HAP-1 (cell line): ENCODE data around the gene SLC7A9.
"Not testable (repeated sequence)": the region's sequence is repeated elsewhere in the genome, so short reads cannot be mapped to it uniquely, and the experiment has no call there.

Source experiments
- DNase-seq, 2 experiments: peaks; one replicate each; pipeline ENCODE4 v3.0.0-alpha.2; 2016 to 2020; ENCODE audit warnings: low spot score in 2 of 2
- H3K27me3 ChIP-seq: fragments of 250-450 bp; sonication (Bioruptor Pico); 2 replicates; pipeline ENCODE4 v1.5.1; 2020; ENCODE audit warnings: low read depth, mild to moderate bottlenecking, moderate library complexity
- H3K36me3 ChIP-seq: fragments of 250-450 bp; sonication (Bioruptor Pico); replicated peaks from 2 replicates; pipeline ENCODE4 v1.5.1; 2020; ENCODE audit warnings: mild to moderate bottlenecking
- H3K4me1 ChIP-seq: fragments of 250-450 bp; sonication (Bioruptor Pico); 2 replicates; pipeline ENCODE4 v1.5.1; 2020; ENCODE audit warnings: mild to moderate bottlenecking
- H3K4me3 ChIP-seq: fragments of 250-450 bp; sonication (Bioruptor Pico); 2 replicates; pipeline ENCODE4 v1.5.1; 2020; ENCODE audit warnings: mild to moderate bottlenecking, moderate library complexity
- H3K9me3 ChIP-seq: fragments of 250-450 bp; sonication (Bioruptor Pico); 2 replicates; pipeline ENCODE4 v1.5.1; 2020; ENCODE audit warnings: mild to moderate bottlenecking, moderate library complexity
- in situ Hi-C: fragments of 300-500 bp; cut with MboI; formaldehyde crosslinking; loops from 3 replicates; pipeline ENCODE4 v1.14.3; 2020; ENCODE audit warnings: low sequenced_read_pairs, inconsistent platforms, mixed read lengths

The SLC7A9 gene

GRCh38 chr19:32842061-32842460 is 27.5 kb downstream of the SLC7A9 start:
- Histone ChIP-seq H3K4me3 (no peak overlapping the region), H3K9me3 (no peaks in the 10 kb centered on the region), H3K27me3 (no peaks in the 10 kb centered on the region), H3K36me3 (no peaks in the 10 kb centered on the region), H3K4me1 (no peaks in the 10 kb centered on the region)
- no peak for DNase-seq
- in situ Hi-C loops, result no loop called here

GRCh38 chr19:32837531-32837930 is 32.0 kb downstream of the SLC7A9 start:
- Histone ChIP-seq H3K4me1 (no peaks in the 10 kb centered on the region), H3K27me3 (no peaks in the 10 kb centered on the region), H3K9me3 (no peaks in the 10 kb centered on the region), H3K36me3 (no peaks in the 10 kb centered on the region), H3K4me3 (no peak overlapping the region)
- in situ Hi-C loops, result no loop called here
- no peak for DNase-seq

- H3K36me3 ChIP-seq, H3K9me3 ChIP-seq, in situ Hi-C loops, H3K4me3 ChIP-seq, DNase-seq, H3K27me3 ChIP-seq, H3K4me1 ChIP-seq: not testable (repeated sequence)
These were observed 36.2 kb downstream of the SLC7A9 start for GRCh38 chr19:32833388-32833787.

GRCh38 chr19:32832825-32833224 is 36.7 kb downstream of the SLC7A9 start:
- H3K27me3 ChIP-seq, H3K4me1 ChIP-seq, H3K4me3 ChIP-seq, in situ Hi-C loops, H3K36me3 ChIP-seq, H3K9me3 ChIP-seq, DNase-seq: not testable (repeated sequence)

- in situ Hi-C loops, H3K27me3 ChIP-seq, H3K36me3 ChIP-seq, H3K4me3 ChIP-seq, H3K9me3 ChIP-seq, DNase-seq, H3K4me1 ChIP-seq: not testable (repeated sequence)
These were observed 37.5 kb downstream of the SLC7A9 start for GRCh38 chr19:32832094-32832493.

GRCh38 chr19:32831611-32832010 is 38.0 kb downstream of the SLC7A9 start:
- H3K4me1 ChIP-seq, result no peaks in the 10 kb centered on the region
- in situ Hi-C loops, result no loop called here
- H3K36me3 ChIP-seq, result no peaks in the 10 kb centered on the region
- no peaks in the 10 kb centered on the region for H3K27me3 ChIP-seq
- H3K4me3 ChIP-seq, result no peak overlapping the region
- H3K9me3 ChIP-seq, result no peaks in the 10 kb centered on the region
- DNase-seq, result no peak

GRCh38 chr19:32830231-32831014 is 39.1 kb downstream of the SLC7A9 start:
- Histone ChIP-seq H3K36me3 (no peaks in the 10 kb centered on the region), H3K9me3 (no peaks in the 10 kb centered on the region), H3K4me1 (no peaks in the 10 kb centered on the region), H3K4me3 (no peak overlapping the region), H3K27me3 (no peaks in the 10 kb centered on the region)
- in situ Hi-C loops, result no loop called here
- DNase-seq, result no peak

GRCh38 chr19:32829345-32829896 is 40.1 kb downstream of the SLC7A9 start:
- H3K4me1 ChIP-seq, result no peaks in the 10 kb centered on the region
- in situ Hi-C loops, result no loop called here

GRCh38 chr19:32828643-32829344 is 40.8 kb downstream of the SLC7A9 start:
- Histone ChIP-seq H3K36me3 (no peaks in the 10 kb centered on the region), H3K9me3 (no peaks in the 10 kb centered on the region), H3K4me3 (no peak overlapping the region), H3K27me3 (no peaks in the 10 kb centered on the region), H3K4me1 (no peaks in the 10 kb centered on the region)
- in situ Hi-C loops, result no loop called here
- no peak for DNase-seq

More at GRCh38 chr19:32829345-32829896, 40.1 kb downstream of the SLC7A9 start:
- H3K27me3 ChIP-seq, result no peaks in the 10 kb centered on the region
- no peaks in the 10 kb centered on the region for H3K36me3 ChIP-seq
- H3K9me3 ChIP-seq, result no peaks in the 10 kb centered on the region
- DNase-seq, result no peak
- H3K4me3 ChIP-seq, result no peak overlapping the region

GRCh38 chr19:32828139-32828538 is 41.4 kb downstream of the SLC7A9 start:
- no peaks in the 10 kb centered on the region for H3K9me3 ChIP-seq
- H3K27me3 ChIP-seq, result no peaks in the 10 kb centered on the region
- in situ Hi-C loops, result no loop called here
- H3K4me3 ChIP-seq, result no peak overlapping the region
- DNase-seq, result no peak
- no peaks in the 10 kb centered on the region for H3K36me3 ChIP-seq
- H3K4me1 ChIP-seq, result no peaks in the 10 kb centered on the region

- Histone ChIP-seq H3K36me3 (no peaks in the 10 kb centered on the region), H3K9me3 (no peaks in the 10 kb centered on the region), H3K27me3 (no peaks in the 10 kb centered on the region), H3K4me3 (no peak overlapping the region), H3K4me1 (no peaks in the 10 kb centered on the region)
- no peak for DNase-seq
- in situ Hi-C loops, result no loop called here
These were observed 44.5 kb downstream of the SLC7A9 start for GRCh38 chr19:32824916-32825608.

- in situ Hi-C loops, result no loop called here
- H3K4me3 ChIP-seq, result no peak overlapping the region
- no peak for DNase-seq
- H3K9me3 ChIP-seq, result no peaks in the 10 kb centered on the region
- H3K4me1 ChIP-seq, result no peaks in the 10 kb centered on the region
- H3K36me3 ChIP-seq, result no peaks in the 10 kb centered on the region
- no peaks in the 10 kb centered on the region for H3K27me3 ChIP-seq
These were observed 45.3 kb downstream of the SLC7A9 start for GRCh38 chr19:32824191-32824751.

- DNase-seq, result no peak
These were observed 45.8 kb downstream of the SLC7A9 start for GRCh38 chr19:32823747-32824102.

More at GRCh38 chr19:32823747-32824102, 45.8 kb downstream of the SLC7A9 start:
- H3K4me3 ChIP-seq, result no peak overlapping the region
- no peaks in the 10 kb centered on the region for H3K27me3 ChIP-seq
- no peaks in the 10 kb centered on the region for H3K4me1 ChIP-seq
- no peaks in the 10 kb centered on the region for H3K9me3 ChIP-seq
- no peaks in the 10 kb centered on the region for H3K36me3 ChIP-seq
- in situ Hi-C loops, result no loop called here
